Stomach (tissue), 9 donors: ENCODE results near the gene LGALS1. TPM values are rescaled to one million over a fixed set of nuclear protein-coding genes. Genes with fewer than 3 reads are reported as not detected.

ENCODE experiments used
- DNase-seq, 2 donors: peaks; one replicate each; pipeline versions ENCODE4 v3.0.0 to v3.0.0-alpha.2; 2013 to 2019
- H3K27ac ChIP-seq, 5 donors: fragments of 200-600 bp in 4 of 5; sonication (generic) in 4 of 5; one replicate each; pipeline ENCODE4 v1.5.1; 2013 to 2019; ENCODE audit warnings: mild to moderate bottlenecking in 1 of 5, moderate library complexity in 1 of 5
- H3K27me3 ChIP-seq, 3 donors: fragments of 200-600 bp; sonication (generic); one replicate each; pipeline ENCODE4 v1.5.1; 2017 to 2019; ENCODE audit warnings: mixed run types in 1 of 3
- H3K36me3 ChIP-seq, 4 donors: fragments of 200-600 bp; sonication (generic); 1 replicate in 3 of 4; 2 replicates in 1 of 4; pipeline ENCODE4 v1.5.1; 2016 to 2019
- H3K4me1 ChIP-seq, 4 donors: fragments of 200-600 bp; sonication (generic); one replicate each; pipeline ENCODE4 v1.5.1; 2016 to 2019
- H3K4me3 ChIP-seq, 4 donors: fragments of 200-600 bp; sonication (generic) in 3 of 4; one replicate each; pipeline ENCODE4 v1.5.1; 2016 to 2019; ENCODE audit warnings: mild to moderate bottlenecking in 1 of 4
- H3K9me3 ChIP-seq, 4 donors: fragments of 200-600 bp; sonication (generic); one replicate each; pipeline ENCODE4 v1.5.1; 2016 to 2019
- CTCF ChIP-seq, 7 experiments: fragments of 450-650 bp in 4 of 7; fragments of 200-600 bp in 3 of 7; sonication (generic) in 3 of 7; IDR thresholded peaks; one replicate each; pipeline ENCODE4 v1.5.1; 2016 to 2019; ENCODE audit warnings: antibody characterized with exemption in 7 of 7, control low read depth in 2 of 7, mild to moderate bottlenecking in 1 of 7
- EP300 ChIP-seq: sonication (generic); formaldehyde crosslinking; IDR thresholded peaks from one replicate; pipeline ENCODE4 v1.6.1; 2017; ENCODE audit warnings: antibody characterized with exemption
- POLR2A ChIP-seq, 4 donors: fragments of 450-650 bp; IDR thresholded peaks; one replicate each; pipeline ENCODE4 v1.6.1; 2016; ENCODE audit warnings: antibody characterized with exemption in 4 of 4, control low read depth in 2 of 4, mild to moderate bottlenecking in 1 of 4, moderate library complexity in 1 of 4
- POLR2AphosphoS5 ChIP-seq, 3 donors: sonication (generic); formaldehyde crosslinking; IDR thresholded peaks; one replicate each; pipeline ENCODE4 v1.6.1; 2016; ENCODE audit warnings: antibody characterized with exemption in 3 of 3
- WGBS, 5 donors: extraction: QIAGEN DNeasy Blood & Tissue Kit in 3 of 5; methylation state at CpG; one replicate each; pipeline versions ENCODE4 v1.1.5 to v1.1.7; 2013 to 2018; 5-methylcytosine and 5-hydroxymethylcytosine counted together
- intact Hi-C: fragments of 100-400 bp; cut with DNase I; formaldehyde crosslinking; loops from one replicate; pipeline ENCODE4 v1.15.1; 2023; ENCODE audit warnings: low total_unique reads
- polyA plus RNA-seq, 3 donors: library from polyadenylated mRNA; stranded (reverse); fragments of 200-250 nt; gene quantifications; one replicate each; pipeline ENCODE4 v1.2.3, GENCODE V29; 2013
- total RNA-seq, 5 donors: library from RNA; depleted of rRNA; stranded (reverse); fragments of >200 nt; gene quantifications; one replicate each; pipeline versions ENCODE4 v1.1.0 to v1.2.3, GENCODE V29; 2014 to 2016
- donor health status: healthy with polysubstance abuse.
- donor health status: Bipolar disorder and iron deficiency.
- donor health status: healthy.

LGALS1 gene
- total and polyA plus RNA-seq, 8 donors: 235 to 1,435 (median 475) TPM

- DNase-seq: peak; percentile 91 to 93
- Histone ChIP-seq H3K4me3 (peak overlapping the region in 1 of 4 donors; percentile 0), H3K4me1 (peaks cover 35 to 61% (median 46%) of the 10 kb centered on the region in 4 donors), H3K36me3 (peaks cover 7 to 62% (median 34%) of the 10 kb centered on the region in 4 donors), H3K27me3 (peaks cover 0 to 8% (median 0%) of the 10 kb centered on the region in 3 donors), H3K27ac (peak overlapping the region in 1 of 5 donors; percentile 22), H3K9me3 (no peaks in the 10 kb centered on the region)
- intact Hi-C loops: loop anchor here (5.0 to 10.0 kb wide), 2 partner anchors 39 to 151 kb away; no protein-coding TSS in a partner anchor
- 25 to 38% (median 31%) methylated on average over 8 to 9 of the region's 9 CpGs for WGBS, 5 donors
- TF ChIP-seq POLR2A (IDR thresholded peaks at IDR 0.05) (no peak), POLR2AphosphoS5 (IDR thresholded peaks at IDR 0.05) (peak in 1 of 3 donors; percentile 63), CTCF (IDR thresholded peaks at IDR 0.05) (peak in 5 of 7 experiments; percentile 80 to 97 (median 91)), EP300 (no peak)
These were observed 32.1 kb upstream of the LGALS1 start for GRCh38 chr22:37643225-37643847.

- Histone ChIP-seq H3K27ac (peak overlapping the region in 2 of 5 donors; percentile 35 to 62), H3K36me3 (peaks cover 10 to 94% (median 66%) of the 10 kb centered on the region in 4 donors), H3K9me3 (no peaks in the 10 kb centered on the region), H3K4me3 (no peak overlapping the region), H3K27me3 (no peaks in the 10 kb centered on the region), H3K4me1 (peaks cover 8 to 23% (median 11%) of the 10 kb centered on the region in 4 donors)
- intact Hi-C loops: loop anchor here (10.0 kb wide), 1 partner anchor 147 kb away; no protein-coding TSS in a partner anchor
- DNase-seq: no peak
- TF ChIP-seq CTCF (IDR thresholded peaks at IDR 0.05) (no peak), POLR2AphosphoS5 (IDR thresholded peaks at IDR 0.05) (no peak), EP300 (no peak), POLR2A (IDR thresholded peaks at IDR 0.05) (no peak)
- WGBS, 5 donors: 95 to 96% (median 95%) methylated on average over 8 to 9 of the region's 9 CpGs
These were observed 28.1 kb upstream of the LGALS1 start for GRCh38 chr22:37647317-37647716.

GRCh38 chr22:37647928-37648327 lies 27.5 kb upstream of the LGALS1 start:
- TF ChIP-seq POLR2A (IDR thresholded peaks at IDR 0.05) (no peak), POLR2AphosphoS5 (IDR thresholded peaks at IDR 0.05) (peak in 2 of 3 donors; percentile 21 to 39)
- H3K36me3 ChIP-seq: peaks cover 10 to 94% (median 69%) of the 10 kb centered on the region in 4 donors
- H3K27ac ChIP-seq: peak overlapping the region in 3 of 5 donors; percentile 4 to 74 (median 59)
- H3K27me3 ChIP-seq: no peaks in the 10 kb centered on the region
- peak in 1 of 2 donors; percentile 54 for DNase-seq
- WGBS, 5 donors: 34 to 77% (median 54%) methylated on average over 8 to 9 of the region's 9 CpGs
- no peaks in the 10 kb centered on the region for H3K9me3 ChIP-seq
- intact Hi-C loops: loop anchor here (10.0 kb wide), 1 partner anchor 147 kb away; no protein-coding TSS in a partner anchor
- H3K4me3 ChIP-seq: no peak overlapping the region
- peaks cover 7 to 19% (median 7%) of the 10 kb centered on the region in 4 donors for H3K4me1 ChIP-seq

- Histone ChIP-seq H3K4me1 (peaks cover 0 to 11% (median 0%) of the 10 kb centered on the region in 4 donors), H3K9me3 (no peaks in the 10 kb centered on the region), H3K4me3 (no peak overlapping the region), H3K27ac (no peak overlapping the region), H3K27me3 (no peaks in the 10 kb centered on the region), H3K36me3 (peaks cover 13 to 88% (median 64%) of the 10 kb centered on the region in 4 donors)
- TF ChIP-seq POLR2AphosphoS5 (IDR thresholded peaks at IDR 0.05) (no peak), CTCF (IDR thresholded peaks at IDR 0.05) (no peak), POLR2A (IDR thresholded peaks at IDR 0.05) (no peak), EP300 (no peak)
- DNase-seq: no peak
- intact Hi-C loops: no loop called here
- WGBS, 5 donors: 95 to 99% (median 96%) methylated on average over 12 to 17 of the region's 17 CpGs
These were observed 24.8 kb upstream of the LGALS1 start for GRCh38 chr22:37650463-37651136.
